KMS-11 (cell line): Measurements from ENCODE around the gene RRBP1.

ENCODE experiments used
- H2AFZ ChIP-seq: fragments of 200-600 bp; sonication (generic); 2 replicates; pipeline ENCODE4 v1.6.1; 2016; ENCODE audit warnings: antibody characterized with exemption, mixed run types, low read depth
- H3K27ac ChIP-seq: fragments of 200-600 bp; sonication (generic); 2 replicates; pipeline ENCODE4 v1.6.1; 2016; ENCODE audit warnings: mild to moderate bottlenecking, mixed run types
- H3K27me3 ChIP-seq: fragments of 200-600 bp; sonication (generic); 2 replicates; pipeline ENCODE4 v1.6.1; 2017; ENCODE audit warnings: mild to moderate bottlenecking, low read depth, mixed run types, moderate library complexity; ENCODE audit not compliant: insufficient read depth
- H3K36me3 ChIP-seq: fragments of 200-600 bp; sonication (generic); 2 replicates; pipeline ENCODE4 v1.6.1; 2017; ENCODE audit warnings: mild to moderate bottlenecking, mixed run types; ENCODE audit not compliant: insufficient read depth
- H3K4me1 ChIP-seq: fragments of 200-600 bp; sonication (generic); 2 replicates; pipeline ENCODE4 v1.6.1; 2016; ENCODE audit warnings: mild to moderate bottlenecking, low read depth, mixed run types; ENCODE audit not compliant: poor library complexity, severe bottlenecking
- H3K4me2 ChIP-seq: fragments of 200-600 bp; sonication (generic); 2 replicates; pipeline ENCODE4 v1.7.0; 2016; ENCODE audit warnings: mild to moderate bottlenecking, mixed run types
- H3K4me3 ChIP-seq: fragments of 200-600 bp; sonication (generic); IDR thresholded peaks from 2 replicates; pipeline ENCODE4 v1.6.1; 2017; ENCODE audit warnings: low read depth, low read length, mixed read lengths; ENCODE audit not compliant: insufficient read depth
- H3K79me2 ChIP-seq: fragments of 200-600 bp; sonication (generic); 2 replicates; pipeline ENCODE4 v1.6.1; 2016; ENCODE audit warnings: low read depth, mixed run types; ENCODE audit not compliant: insufficient read depth
- H3K9ac ChIP-seq: fragments of 200-600 bp; sonication (generic); 2 replicates; pipeline ENCODE4 v1.6.1; 2016; ENCODE audit warnings: mild to moderate bottlenecking, mixed run types
- H4K20me1 ChIP-seq: fragments of 200-600 bp; sonication (generic); 2 replicates; pipeline ENCODE4 v1.6.1; 2016; ENCODE audit warnings: mild to moderate bottlenecking, mixed run types; ENCODE audit not compliant: insufficient read depth
- TF ChIP-seq, protein P1 (sequence below): fragments of 200-600 bp; sonication (generic); conservative IDR thresholded peaks from 2 replicates; pipeline ENCODE4 v1.6.1; 2017; ENCODE audit warnings: low read depth, mild to moderate bottlenecking, antibody characterized with exemption, low read length, moderate library complexity, mixed read lengths

RRBP1 gene

GRCh38 chr20:17671565-17671964 lies 10.5 kb downstream of the RRBP1 start:
- TF ChIP-seq, protein P1, sequence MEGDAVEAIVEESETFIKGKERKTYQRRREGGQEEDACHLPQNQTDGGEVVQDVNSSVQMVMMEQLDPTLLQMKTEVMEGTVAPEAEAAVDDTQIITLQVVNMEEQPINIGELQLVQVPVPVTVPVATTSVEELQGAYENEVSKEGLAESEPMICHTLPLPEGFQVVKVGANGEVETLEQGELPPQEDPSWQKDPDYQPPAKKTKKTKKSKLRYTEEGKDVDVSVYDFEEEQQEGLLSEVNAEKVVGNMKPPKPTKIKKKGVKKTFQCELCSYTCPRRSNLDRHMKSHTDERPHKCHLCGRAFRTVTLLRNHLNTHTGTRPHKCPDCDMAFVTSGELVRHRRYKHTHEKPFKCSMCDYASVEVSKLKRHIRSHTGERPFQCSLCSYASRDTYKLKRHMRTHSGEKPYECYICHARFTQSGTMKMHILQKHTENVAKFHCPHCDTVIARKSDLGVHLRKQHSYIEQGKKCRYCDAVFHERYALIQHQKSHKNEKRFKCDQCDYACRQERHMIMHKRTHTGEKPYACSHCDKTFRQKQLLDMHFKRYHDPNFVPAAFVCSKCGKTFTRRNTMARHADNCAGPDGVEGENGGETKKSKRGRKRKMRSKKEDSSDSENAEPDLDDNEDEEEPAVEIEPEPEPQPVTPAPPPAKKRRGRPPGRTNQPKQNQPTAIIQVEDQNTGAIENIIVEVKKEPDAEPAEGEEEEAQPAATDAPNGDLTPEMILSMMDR, result no peak
- no peak overlapping the region for H3K27ac ChIP-seq
- peaks cover 29% of the 10 kb centered on the region; the same call in 1 of the 2 replicates for H3K79me2 ChIP-seq

GRCh38 chr20:17671011-17671410 lies 11.0 kb downstream of the RRBP1 start:
- no peak overlapping the region for H3K9ac ChIP-seq
- no peak overlapping the region for H3K4me3 ChIP-seq
- H4K20me1 ChIP-seq, result no peaks in the 10 kb centered on the region
- peaks cover under 1% of the 10 kb centered on the region for H3K4me1 ChIP-seq
- H2AFZ ChIP-seq, result no peak overlapping the region
- peaks cover 29% of the 10 kb centered on the region; the same call in 1 of the 2 replicates for H3K79me2 ChIP-seq
- TF ChIP-seq, protein P1, result no peak
- H3K36me3 ChIP-seq, result no peaks in the 10 kb centered on the region
- no peak overlapping the region for H3K4me2 ChIP-seq
- no peaks in the 10 kb centered on the region for H3K27me3 ChIP-seq
- no peak overlapping the region for H3K27ac ChIP-seq

More at GRCh38 chr20:17671565-17671964, 10.5 kb downstream of the RRBP1 start:
- Histone ChIP-seq H3K27me3 (no peaks in the 10 kb centered on the region), H3K9ac (no peak overlapping the region), H3K4me1 (no peaks in the 10 kb centered on the region), H3K4me3 (no peak overlapping the region), H2AFZ (no peak overlapping the region), H3K36me3 (no peaks in the 10 kb centered on the region), H3K4me2 (no peak overlapping the region), H4K20me1 (no peaks in the 10 kb centered on the region)

GRCh38 chr20:17669306-17669931 lies 12.6 kb downstream of the RRBP1 start:
- H4K20me1 ChIP-seq, result no peaks in the 10 kb centered on the region
- no peak overlapping the region for H3K27ac ChIP-seq
- H3K4me1 ChIP-seq, result peaks cover 16% of the 10 kb centered on the region
- H3K4me2 ChIP-seq, result no peak overlapping the region
- H2AFZ ChIP-seq, result no peak overlapping the region
- TF ChIP-seq, protein P1, result no peak
- no peaks in the 10 kb centered on the region for H3K36me3 ChIP-seq
- H3K79me2 ChIP-seq, result peaks cover 29% of the 10 kb centered on the region; the same call in 1 of the 2 replicates
- no peak overlapping the region for H3K9ac ChIP-seq
- H3K27me3 ChIP-seq, result no peaks in the 10 kb centered on the region
- no peak overlapping the region for H3K4me3 ChIP-seq

- Histone ChIP-seq H3K9ac (no peak overlapping the region), H3K27ac (no peak overlapping the region), H3K4me2 (no peak overlapping the region), H3K27me3 (no peaks in the 10 kb centered on the region), H3K4me3 (no peak overlapping the region), H3K36me3 (no peaks in the 10 kb centered on the region), H4K20me1 (no peaks in the 10 kb centered on the region), H2AFZ (no peak overlapping the region), H3K4me1 (peaks cover 25% of the 10 kb centered on the region), H3K79me2 (peaks cover 23% of the 10 kb centered on the region; the same call in 1 of the 2 replicates)
- TF ChIP-seq, protein P1, result no peak
Measured at GRCh38 chr20:17668432-17668831, 13.6 kb downstream of the RRBP1 start.
